PC-3 (cell line): ENCODE results near the gene NANOGP8. TPM values are rescaled to one million over a fixed set of nuclear protein-coding genes. Genes with fewer than 3 reads are reported as not detected.
"Not testable (repeated sequence)": the region's sequence is repeated elsewhere in the genome, so short reads cannot be mapped to it uniquely, and the experiment has no call there.

Source experiments
- ATAC-seq: fragments of 200-7000 bp; cut with Tn5 transposase; 2 replicates; pipeline ENCODE4 v1.9.1; 2020; ENCODE audit warnings: mild to moderate bottlenecking, moderate library complexity
- BruUV-seq: library from RNA; stranded (reverse); fragments of 400-500 nt; replicated peaks from 2 replicates; lab custom pipeline; 2021; lab: Mats Ljungman, UMichigan
- CTCF ChIA-PET: fragments of 300-600 bp; sonication (Branson Sonifier 250); formaldehyde crosslinking; loops from one replicate; lab custom pipeline; 2022; ENCODE audit warnings: antibody characterized with exemption; lab: Charles Lee
- POLR2A ChIA-PET: fragments of 300-600 bp; sonication (Branson Sonifier 250); formaldehyde crosslinking; loops from one replicate; lab custom pipeline; 2022; ENCODE audit warnings: antibody characterized with exemption; ENCODE audit not compliant: unreplicated experiment; lab: Charles Lee
- DNase-seq: peaks from one replicate; pipeline ENCODE4 v3.0.0-alpha.2; 2015
- H2AFZ ChIP-seq: fragments of 300-600 bp; sonication (generic); 2 replicates; pipeline ENCODE4 v1.6.0; 2016; ENCODE audit warnings: antibody characterized with exemption, low read length
- H3F3A ChIP-seq: fragments of 300-600 bp; sonication (generic); one replicate; pipeline ENCODE4 v1.6.0; 2017; ENCODE audit warnings: antibody characterized with exemption, low read length, control low read depth, mild to moderate bottlenecking; ENCODE audit not compliant: unreplicated experiment
- H3K27ac ChIP-seq: fragments of 300-600 bp; sonication (generic); 2 replicates; pipeline ENCODE4 v1.5.1; 2016; ENCODE audit warnings: mild to moderate bottlenecking, low read length
- H3K27me3 ChIP-seq: fragments of 300-600 bp; sonication (generic); 2 replicates; pipeline ENCODE4 v1.6.1; 2016; ENCODE audit warnings: low read length, mixed read lengths
- H3K36me3 ChIP-seq: fragments of 300-600 bp; sonication (generic); 2 replicates; pipeline ENCODE4 v1.6.1; 2016; ENCODE audit warnings: low read depth, mixed run types, low read length, mixed read lengths
- H3K4me1 ChIP-seq: fragments of 300-600 bp; sonication (generic); 2 replicates; pipeline ENCODE4 v1.5.1; 2016; ENCODE audit warnings: low read length; ENCODE audit not compliant: insufficient read depth
- H3K4me2 ChIP-seq: fragments of 300-600 bp; sonication (generic); 2 replicates; pipeline ENCODE4 v1.6.0; 2016; ENCODE audit warnings: low read length
- H3K4me3 ChIP-seq: fragments of 300-600 bp; sonication (generic); 2 replicates; pipeline ENCODE4 v1.5.1; 2016; ENCODE audit warnings: mild to moderate bottlenecking, low read length, mixed read lengths
- H3K79me2 ChIP-seq: fragments of 300-600 bp; sonication (generic); 2 replicates; pipeline ENCODE4 v1.6.1; 2017; ENCODE audit warnings: low read length, mixed read lengths
- H3K9ac ChIP-seq: fragments of 300-600 bp; sonication (generic); 2 replicates; pipeline ENCODE4 v1.6.0; 2016; ENCODE audit warnings: mild to moderate bottlenecking, low read length
- H3K9me2 ChIP-seq: fragments of 300-600 bp; sonication (generic); replicated peaks from 2 replicates; pipeline ENCODE4 v1.6.1; 2016; ENCODE audit warnings: mixed run types, low read length, mixed read lengths
- H3K9me3 ChIP-seq: fragments of 300-600 bp; sonication (generic); 2 replicates; pipeline ENCODE4 v1.6.1; 2016; ENCODE audit warnings: low read length, mixed read lengths
- H4K20me1 ChIP-seq: fragments of 300-600 bp; sonication (generic); 2 replicates; pipeline ENCODE4 v1.6.1; 2016; ENCODE audit warnings: low read length, mixed read lengths
- CTCF ChIP-seq: fragments of 300-600 bp; sonication (generic); conservative IDR thresholded peaks from 2 replicates; pipeline ENCODE4 v1.5.1; 2017; ENCODE audit warnings: antibody characterized with exemption, low read depth, mild to moderate bottlenecking, low read length
- EZH2 ChIP-seq: fragments of 300-600 bp; sonication (generic); IDR thresholded peaks from one replicate; pipeline ENCODE4 v1.6.1; 2017; ENCODE audit warnings: antibody characterized with exemption, mild to moderate bottlenecking, low read length; ENCODE audit not compliant: unreplicated experiment
- EZH2phosphoT487 ChIP-seq: fragments of 300-600 bp; sonication (generic); IDR thresholded peaks from 2 replicates; pipeline ENCODE4 v1.6.1; 2018; ENCODE audit warnings: mild to moderate bottlenecking, antibody characterized with exemption, low read length, borderline replicate concordance
- intact Hi-C: fragments of 100-400 bp; cut with micrococcal nuclease; formaldehyde crosslinking; loops from 2 replicates; pipeline ENCODE4 v1.9.0; 2023
- total RNA-seq: library from RNA; depleted of rRNA; stranded (reverse); fragments of >200 nt; gene quantifications from 2 replicates; pipeline ENCODE4 v1.2.3, GENCODE V29; 2014

The NANOGP8 gene
- total RNA-seq, 1 experiment from 2014 or later = not detected

DNA sequence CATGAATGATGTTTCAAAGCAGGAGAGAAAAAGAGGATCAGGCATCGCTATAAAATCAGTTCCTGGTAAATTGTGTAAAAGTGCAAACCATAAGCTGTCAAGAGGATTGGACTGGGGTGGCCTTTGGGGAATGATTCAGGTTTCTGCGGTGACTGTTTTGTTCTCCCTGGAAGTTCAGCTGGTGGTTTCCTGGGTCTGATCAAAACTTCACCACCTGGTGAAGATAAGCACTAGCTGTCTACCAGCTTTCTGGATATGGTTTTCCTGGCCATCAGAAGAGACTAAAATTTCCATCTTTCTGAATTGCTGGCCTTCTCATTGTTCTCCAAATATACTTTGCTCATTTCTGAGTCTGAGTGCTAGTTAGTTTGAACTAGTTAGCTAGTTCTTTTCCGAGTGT lies 2.7 kb upstream of the NANOGP8 start:
- no peak overlapping the region for H3K9ac ChIP-seq
- H3K4me3 ChIP-seq = no peak overlapping the region
- no peaks in the 10 kb centered on the region for H3K4me1 ChIP-seq
- H3K79me2 ChIP-seq = no peaks in the 10 kb centered on the region
- no peaks in the 10 kb centered on the region for H3K9me2 ChIP-seq
- TF ChIP-seq EZH2phosphoT487 = no peak
- intact Hi-C loops = no loop called here
- no peak overlapping the region for H2AFZ ChIP-seq
- H3K36me3 ChIP-seq = no peaks in the 10 kb centered on the region
- no peak overlapping the region for H3K4me2 ChIP-seq
- H3F3A ChIP-seq = no peaks in the 10 kb centered on the region
- no peak overlapping the region for H3K27ac ChIP-seq
- POLR2A ChIA-PET = no interaction called here
- no peaks in the 10 kb centered on the region for H4K20me1 ChIP-seq
- no peaks in the 10 kb centered on the region for H3K9me3 ChIP-seq
- CTCF ChIA-PET = interaction anchor here (0.7 kb wide), 1 partner anchor 122 kb away, joined by 3 read pairs; no protein-coding TSS in a partner anchor
- no peak for DNase-seq
- no peaks in the 10 kb centered on the region for H3K27me3 ChIP-seq
- no peak for ATAC-seq
- BruUV-seq = no TSS peak

DNA sequence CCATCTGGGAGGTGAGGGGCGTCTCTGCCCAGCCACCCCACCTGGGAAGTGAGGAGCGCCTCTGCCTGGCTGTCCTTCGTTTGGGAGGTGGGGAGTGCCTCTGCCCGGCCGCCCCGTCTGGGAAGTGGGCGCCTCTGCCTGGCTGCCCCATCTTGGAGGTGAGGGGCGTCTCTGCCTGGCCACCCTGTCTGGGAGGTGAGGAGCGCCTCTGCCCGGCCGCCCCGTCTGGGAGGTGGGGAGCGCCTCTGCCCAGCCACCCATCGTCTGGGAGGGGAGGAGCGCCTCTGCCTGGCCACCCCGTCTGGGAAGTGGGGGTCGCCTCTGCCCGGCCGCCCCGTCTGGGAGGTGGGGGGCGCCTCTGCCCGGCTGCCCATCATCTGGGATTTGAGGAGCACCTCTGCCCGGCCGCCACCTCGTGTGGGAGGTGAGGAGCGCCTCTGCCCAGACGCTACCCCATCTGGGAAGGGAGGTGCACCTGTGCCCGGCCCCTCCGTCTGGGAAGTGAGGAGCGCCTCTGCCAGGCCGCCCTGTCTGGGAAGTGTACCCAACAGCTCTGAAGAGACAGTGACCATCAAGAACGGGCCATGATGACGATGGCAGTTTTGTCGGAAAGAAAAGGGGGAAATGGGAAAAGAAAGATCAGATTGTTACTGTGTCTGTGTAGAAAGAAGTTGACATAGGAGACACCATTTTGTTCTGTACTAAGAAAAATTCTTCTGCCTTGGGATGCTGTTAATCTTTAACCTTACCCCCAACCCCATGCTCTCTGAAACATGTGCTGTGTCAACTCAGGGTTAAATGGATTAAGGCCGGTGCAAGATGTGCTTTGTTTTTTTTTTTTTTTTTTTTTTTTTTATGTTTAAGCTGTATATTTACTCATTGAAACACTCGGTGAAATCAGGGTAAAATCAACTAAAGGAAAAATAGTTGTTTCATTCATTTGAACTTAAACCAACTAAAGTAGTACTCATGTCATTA lies 2.4 kb downstream of the NANOGP8 start:
- H3K27me3 ChIP-seq, H3K36me3 ChIP-seq, ATAC-seq, H4K20me1 ChIP-seq, H2AFZ ChIP-seq, H3K4me2 ChIP-seq, H3K9me3 ChIP-seq, H3K9me2 ChIP-seq, intact Hi-C loops, DNase-seq, H3F3A ChIP-seq, BruUV-seq, H3K9ac ChIP-seq, POLR2A ChIA-PET, H3K4me1 ChIP-seq, H3K27ac ChIP-seq, H3K4me3 ChIP-seq, H3K79me2 ChIP-seq: not testable (repeated sequence)
- CTCF ChIA-PET = interaction anchor here (0.6 kb wide), 1 partner anchor 133 kb away, joined by 3 read pairs; no protein-coding TSS in a partner anchor

DNA sequence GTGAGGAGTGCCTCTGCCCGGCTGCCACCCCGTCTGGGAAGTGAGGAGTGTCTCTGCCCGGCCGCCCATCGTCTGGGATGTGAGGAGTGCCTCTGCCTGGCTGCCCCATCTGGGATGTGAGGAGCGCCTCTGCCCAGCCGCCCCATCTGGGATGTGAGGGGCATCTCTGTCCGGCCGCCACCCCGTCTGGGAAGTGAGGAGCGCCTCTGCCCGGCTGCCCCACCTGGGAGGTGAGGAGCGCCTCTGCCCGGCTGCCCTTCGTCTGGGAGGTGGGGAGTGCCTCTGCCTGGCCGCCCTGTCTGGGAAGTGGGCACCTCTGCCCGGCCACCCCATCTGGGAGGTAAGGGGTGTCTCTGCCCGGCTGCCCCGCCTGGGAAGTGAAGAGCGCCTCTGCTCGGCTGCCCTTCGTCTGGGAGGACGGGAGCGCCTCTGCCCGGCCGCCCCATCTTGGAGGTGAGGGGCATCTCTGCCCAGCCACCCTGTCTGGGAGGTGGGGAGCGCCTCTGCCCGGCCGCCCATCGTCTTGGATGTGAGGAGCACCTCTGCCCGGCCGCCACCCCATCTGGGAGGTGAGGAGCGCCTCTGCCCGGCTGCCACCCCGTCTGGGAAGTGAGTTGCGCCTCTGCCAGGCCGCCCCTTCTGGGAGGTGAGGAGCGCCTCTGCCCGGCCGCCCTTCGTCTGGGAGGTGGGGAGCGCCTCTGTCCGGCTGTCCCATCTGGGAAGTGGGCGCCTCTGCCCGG lies 3.3 kb downstream of the NANOGP8 start:
- H3F3A ChIP-seq, POLR2A ChIA-PET, H3K9me3 ChIP-seq, H3K4me2 ChIP-seq, H3K27me3 ChIP-seq, H3K4me3 ChIP-seq, H3K79me2 ChIP-seq, H3K4me1 ChIP-seq, intact Hi-C loops, CTCF ChIA-PET, H3K9me2 ChIP-seq, H4K20me1 ChIP-seq, DNase-seq, H3K9ac ChIP-seq, H2AFZ ChIP-seq, H3K27ac ChIP-seq, ATAC-seq, H3K36me3 ChIP-seq, BruUV-seq: not testable (repeated sequence)

GRCh38 chr15:35080226-35080625 lies 4.9 kb downstream of the NANOGP8 start:
- no peaks in the 10 kb centered on the region for H3K79me2 ChIP-seq
- H3K4me2 ChIP-seq = no peak overlapping the region
- no peak overlapping the region for H3K4me3 ChIP-seq
- no peaks in the 10 kb centered on the region for H3F3A ChIP-seq
- no peak overlapping the region for H2AFZ ChIP-seq
- ATAC-seq (no peak), DNase-seq (no peak)
- H3K27ac ChIP-seq = no peak overlapping the region
- ChIA-PET POLR2A (no interaction called here), CTCF (interaction anchor here (0.6 kb wide), 1 partner anchor 465 kb away, joined by 3 read pairs; no protein-coding TSS in a partner anchor)
- H4K20me1 ChIP-seq = no peaks in the 10 kb centered on the region
- BruUV-seq = no TSS peak
- intact Hi-C loops = no loop called here
- TF ChIP-seq EZH2phosphoT487 = no peak
- no peak for TF ChIP-seq CTCF
- no peak for TF ChIP-seq EZH2
- H3K4me1 ChIP-seq = no peaks in the 10 kb centered on the region
- H3K36me3 ChIP-seq = no peaks in the 10 kb centered on the region
- H3K27me3 ChIP-seq = no peaks in the 10 kb centered on the region
- no peaks in the 10 kb centered on the region for H3K9me3 ChIP-seq
- H3K9ac ChIP-seq = no peak overlapping the region
- no peaks in the 10 kb centered on the region for H3K9me2 ChIP-seq
